Hepatocyte (in vitro differentiated cells): ENCODE results near the gene SEC24D. TPM values are rescaled to one million over a fixed set of nuclear protein-coding genes. Genes with fewer than 3 reads are reported as not detected.

Source experiments
- DNase-seq: peaks from one replicate; pipeline ENCODE4 v3.0.0-alpha.2; 2016; ENCODE audit warnings: low spot score
- H2AFZ ChIP-seq: fragments of 200-600 bp; sonication (generic); 2 replicates; pipeline ENCODE4 v1.6.0; 2016; ENCODE audit warnings: antibody characterized with exemption, mild to moderate bottlenecking
- H3K27ac ChIP-seq: fragments of 200-600 bp; sonication (generic); 2 replicates; pipeline ENCODE4 v1.5.1; 2016; ENCODE audit warnings: mild to moderate bottlenecking
- H3K27me3 ChIP-seq: fragments of 200-600 bp; sonication (generic); 2 replicates; pipeline ENCODE4 v1.6.1; 2016
- H3K36me3 ChIP-seq: fragments of 200-600 bp; sonication (generic); replicated peaks from 2 replicates; pipeline ENCODE4 v1.5.1; 2016; ENCODE audit warnings: low read depth; ENCODE audit not compliant: insufficient read depth
- H3K4me1 ChIP-seq: fragments of 200-600 bp; sonication (generic); 2 replicates; pipeline ENCODE4 v1.5.1; 2016; ENCODE audit warnings: mild to moderate bottlenecking, moderate library complexity; ENCODE audit not compliant: insufficient read depth
- H3K4me2 ChIP-seq: fragments of 200-600 bp; sonication (generic); 2 replicates; pipeline ENCODE4 v1.6.0; 2016
- H3K4me3 ChIP-seq: fragments of 200-600 bp; sonication (generic); 2 replicates; pipeline ENCODE4 v1.5.1; 2016; ENCODE audit warnings: mild to moderate bottlenecking
- H3K79me2 ChIP-seq: fragments of 200-600 bp; sonication (generic); 2 replicates; pipeline ENCODE4 v1.6.0; 2017; ENCODE audit warnings: mild to moderate bottlenecking
- H3K9me2 ChIP-seq: fragments of 200-600 bp; sonication (generic); replicated peaks from 2 replicates; pipeline ENCODE4 v1.6.0; 2017; ENCODE audit warnings: mild to moderate bottlenecking; ENCODE audit not compliant: insufficient read depth
- H3K9me3 ChIP-seq: fragments of 200-600 bp; sonication (generic); 2 replicates; pipeline ENCODE4 v1.5.1; 2016; ENCODE audit warnings: low read depth, mild to moderate bottlenecking
- H4K20me1 ChIP-seq: fragments of 200-600 bp; sonication (generic); 2 replicates; pipeline ENCODE4 v1.6.0; 2016; ENCODE audit warnings: mild to moderate bottlenecking; ENCODE audit not compliant: insufficient read depth, poor library complexity, severe bottlenecking
- EZH2 ChIP-seq: fragments of 200-600 bp; sonication (generic); IDR thresholded peaks from 2 replicates; pipeline ENCODE4 v1.6.1; 2016; ENCODE audit warnings: antibody characterized with exemption, mild to moderate bottlenecking, borderline replicate concordance
- EZH2phosphoT487 ChIP-seq: fragments of 200-600 bp; sonication (generic); IDR thresholded peaks from one replicate; pipeline ENCODE4 v1.6.1; 2018; ENCODE audit warnings: antibody characterized with exemption, mild to moderate bottlenecking, low read depth, moderate library complexity; ENCODE audit not compliant: unreplicated experiment, severe bottlenecking
- WGBS: methylation state at CpG from one replicate; pipeline ENCODE4 v1.1.6; 2016; ENCODE audit warnings: low lambda C conversion rate; ENCODE audit errors: missing lambda C conversion rate; 5-methylcytosine and 5-hydroxymethylcytosine counted together
- polyA plus RNA-seq: library from polyadenylated mRNA; unstranded; fragments of >200 nt; fragmentation: Nextera tagmentation; extraction: Ambion mirVana; gene quantifications from 2 replicates; pipeline ENCODE4 v1.2.1, GENCODE V29; 2016
- total RNA-seq: library from RNA; depleted of rRNA; stranded (reverse); fragments of >200 nt; gene quantifications from 2 replicates; pipeline ENCODE4 v1.2.3, GENCODE V29; 2014
- TF ChIP-seq, protein P1 (sequence below): fragments of 200-600 bp; sonication (generic); IDR thresholded peaks from 2 replicates; pipeline ENCODE4 v1.5.1; 2016; ENCODE audit warnings: antibody characterized with exemption, mild to moderate bottlenecking; ENCODE audit not compliant: poor library complexity

The SEC24D gene
- total and polyA plus RNA-seq, 2 experiments from 2014 or later = 81.9 to 97.4 TPM

DNA sequence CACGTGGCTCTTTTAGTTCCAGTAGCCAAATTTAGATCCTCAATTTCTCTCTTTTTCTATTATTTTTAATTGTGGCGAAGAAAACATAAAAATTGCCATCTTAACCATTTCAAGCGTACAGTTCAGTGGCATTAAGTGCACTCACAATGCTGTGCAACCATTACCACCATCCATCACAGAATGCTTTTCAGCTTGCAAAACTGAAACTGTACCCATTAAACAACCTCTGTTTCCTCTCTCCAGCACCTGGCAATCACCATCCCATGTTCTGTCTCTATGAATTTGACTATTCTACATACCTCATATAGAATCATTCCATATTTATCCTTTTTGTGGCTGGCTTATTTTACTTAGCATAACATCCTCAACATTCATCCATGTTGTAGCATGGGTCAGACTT lies 75.8 kb downstream of the SEC24D start:
- TF ChIP-seq EZH2phosphoT487 (no peak), EZH2 (no peak)
- TF ChIP-seq, protein P1, sequence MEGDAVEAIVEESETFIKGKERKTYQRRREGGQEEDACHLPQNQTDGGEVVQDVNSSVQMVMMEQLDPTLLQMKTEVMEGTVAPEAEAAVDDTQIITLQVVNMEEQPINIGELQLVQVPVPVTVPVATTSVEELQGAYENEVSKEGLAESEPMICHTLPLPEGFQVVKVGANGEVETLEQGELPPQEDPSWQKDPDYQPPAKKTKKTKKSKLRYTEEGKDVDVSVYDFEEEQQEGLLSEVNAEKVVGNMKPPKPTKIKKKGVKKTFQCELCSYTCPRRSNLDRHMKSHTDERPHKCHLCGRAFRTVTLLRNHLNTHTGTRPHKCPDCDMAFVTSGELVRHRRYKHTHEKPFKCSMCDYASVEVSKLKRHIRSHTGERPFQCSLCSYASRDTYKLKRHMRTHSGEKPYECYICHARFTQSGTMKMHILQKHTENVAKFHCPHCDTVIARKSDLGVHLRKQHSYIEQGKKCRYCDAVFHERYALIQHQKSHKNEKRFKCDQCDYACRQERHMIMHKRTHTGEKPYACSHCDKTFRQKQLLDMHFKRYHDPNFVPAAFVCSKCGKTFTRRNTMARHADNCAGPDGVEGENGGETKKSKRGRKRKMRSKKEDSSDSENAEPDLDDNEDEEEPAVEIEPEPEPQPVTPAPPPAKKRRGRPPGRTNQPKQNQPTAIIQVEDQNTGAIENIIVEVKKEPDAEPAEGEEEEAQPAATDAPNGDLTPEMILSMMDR = no peak
- H3K27ac ChIP-seq = no peak overlapping the region
- H3K9me2 ChIP-seq = no peaks in the 10 kb centered on the region
- no peaks in the 10 kb centered on the region for H3K9me3 ChIP-seq
- DNase-seq = no peak
- H4K20me1 ChIP-seq = no peaks in the 10 kb centered on the region
- no peaks in the 10 kb centered on the region for H3K27me3 ChIP-seq
- peaks cover 2% of the 10 kb centered on the region for H3K79me2 ChIP-seq
- WGBS = 96% methylated on average over 3 of the region's 3 CpGs
- no peaks in the 10 kb centered on the region for H3K36me3 ChIP-seq
- H3K4me2 ChIP-seq = no peak overlapping the region
- no peak overlapping the region for H3K4me3 ChIP-seq
- peaks cover 39% of the 10 kb centered on the region for H3K4me1 ChIP-seq
- no peak overlapping the region for H2AFZ ChIP-seq

DNA sequence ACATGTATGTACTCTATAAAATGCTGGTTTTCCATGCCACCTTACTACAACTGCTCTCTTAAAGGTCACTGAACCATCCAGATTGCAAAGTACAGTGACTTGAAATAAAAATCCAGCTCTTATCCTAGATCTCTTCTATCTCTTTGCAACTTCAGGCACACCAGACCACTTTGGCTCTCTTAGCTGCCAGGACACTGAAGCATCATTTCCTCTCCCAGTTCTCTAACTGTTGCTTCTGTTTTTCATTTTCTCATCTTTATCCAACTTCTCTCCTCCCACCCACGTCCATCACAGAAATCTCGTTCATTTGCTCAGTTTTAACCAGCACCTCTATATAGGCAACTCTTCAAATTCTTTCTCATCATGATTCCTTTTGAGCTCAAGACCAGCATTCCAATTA lies 76.4 kb downstream of the SEC24D start:
- Histone ChIP-seq H4K20me1 (no peaks in the 10 kb centered on the region), H3K9me2 (no peaks in the 10 kb centered on the region), H3K36me3 (no peaks in the 10 kb centered on the region), H2AFZ (no peak overlapping the region), H3K4me2 (no peak overlapping the region), H3K4me3 (no peak overlapping the region), H3K9me3 (no peaks in the 10 kb centered on the region), H3K27ac (peak overlapping the region; percentile 59), H3K27me3 (no peaks in the 10 kb centered on the region), H3K79me2 (peaks cover 2% of the 10 kb centered on the region), H3K4me1 (peaks cover 45% of the 10 kb centered on the region)
- no peak for DNase-seq
- 84% methylated on average over 2 of the region's 2 CpGs for WGBS
- no peak for TF ChIP-seq EZH2
- TF ChIP-seq, protein P1 = no peak
- no peak for TF ChIP-seq EZH2phosphoT487

DNA sequence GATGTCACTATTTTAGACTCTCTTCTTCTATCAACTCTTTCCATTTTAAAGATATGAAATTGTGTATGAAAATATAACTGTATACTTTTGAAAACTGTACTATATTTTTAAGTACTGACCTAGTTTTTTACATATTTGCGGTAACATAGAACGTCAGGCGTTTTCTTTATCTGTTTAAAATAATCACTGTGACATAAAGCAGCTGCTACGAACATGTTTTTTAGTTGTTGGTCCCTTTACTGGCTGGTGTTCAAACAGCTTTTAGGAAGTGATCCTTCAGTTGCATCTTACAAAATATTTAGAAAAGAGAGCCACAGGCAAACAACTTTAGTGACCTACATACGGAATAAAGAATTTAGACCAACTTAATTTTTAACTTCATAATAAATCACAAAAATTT lies 77.6 kb downstream of the SEC24D start:
- Histone ChIP-seq H3K27ac (peak overlapping the region; percentile 59), H3K79me2 (peaks cover 2% of the 10 kb centered on the region), H3K9me2 (no peaks in the 10 kb centered on the region), H4K20me1 (no peaks in the 10 kb centered on the region), H3K4me1 (peaks cover 53% of the 10 kb centered on the region), H3K4me2 (peak overlapping the region; percentile 15), H3K27me3 (no peaks in the 10 kb centered on the region), H3K36me3 (no peaks in the 10 kb centered on the region), H3K9me3 (no peaks in the 10 kb centered on the region), H2AFZ (no peak overlapping the region), H3K4me3 (no peak overlapping the region)
- TF ChIP-seq, protein P1 = no peak
- TF ChIP-seq EZH2phosphoT487 (no peak), EZH2 (no peak)
- no peak for DNase-seq
- WGBS = 47% methylated on average over 5 of the region's 5 CpGs
